HepG2 (cell line): Measurements from ENCODE around the gene EPHX1. TPM values are rescaled to one million over a fixed set of nuclear protein-coding genes. Genes with fewer than 3 reads are reported as not detected.

ENCODE experiments used
- ATAC-seq: fragments of 200-7000 bp; cut with Tn5 transposase; 3 replicates; pipeline ENCODE4 v1.9.1; 2020; ENCODE audit warnings: mild to moderate bottlenecking, moderate library complexity
- BruUV-seq: library from RNA; stranded (reverse); fragments of 400-500 nt; replicated peaks from 2 replicates; lab custom pipeline; 2021; lab: Mats Ljungman, UMichigan
- CTCF ChIA-PET: fragments of 300-600 bp; formaldehyde crosslinking; extraction: SDS; loops from one replicate; lab custom pipeline; 2021; ENCODE audit warnings: low total read pairs, inconsistent platforms, low intra/inter-chr PET ratio; lab: Yijun Ruan, JAX
- POLR2A ChIA-PET: fragments of 350-600 bp; sonication (Branson Sonifier 250); formaldehyde crosslinking; loops from one replicate; lab custom pipeline; 2020; ENCODE audit warnings: antibody characterized with exemption, inconsistent platforms; lab: Yijun Ruan, JAX
- DNase-seq: peaks from one replicate; pipeline ENCODE4 v3.0.0-alpha.2; 2015; ENCODE audit warnings: low spot score
- FAIRE-seq: peaks from 3 replicates; lab custom pipeline; 2011; peaks lifted over from hg19 to GRCh38; lab: Jason Lieb, UNC
- H2AFZ ChIP-seq: one replicate; pipeline ENCODE4 v1.6.1; 2011; ENCODE audit warnings: low read length, inconsistent platforms
- H3K27ac ChIP-seq: fragments of 300-600 bp; 3 replicates; pipeline ENCODE4 v1.8.0; 2011; ENCODE audit warnings: mixed run types, mild to moderate bottlenecking, mixed read lengths, low read length, inconsistent platforms; ENCODE audit not compliant: insufficient read depth; ENCODE audit errors: extremely low read length
- H3K27me3 ChIP-seq, 2 experiments: fragments of 200-600 bp in 1 of 2; 2 replicates in 1 of 2; 3 replicates in 1 of 2; pipeline versions ENCODE4 v1.6.0 to v1.8.0; 2011; ENCODE audit warnings: low read length in 2 of 2, mild to moderate bottlenecking in 2 of 2, moderate library complexity in 2 of 2, inconsistent platforms in 1 of 2; ENCODE audit not compliant: insufficient read depth in 2 of 2, control insufficient read depth in 1 of 2
- H3K36me3 ChIP-seq, 2 experiments: fragments of 200-600 bp in 1 of 2; replicated peaks in 1 of 2; 2 replicates in 1 of 2; 3 replicates in 1 of 2; pipeline versions ENCODE4 v1.5.1 to v1.8.0; 2011; ENCODE audit warnings: low read length in 2 of 2, inconsistent platforms in 1 of 2; ENCODE audit not compliant: insufficient read depth in 2 of 2, control insufficient read depth in 1 of 2
- H3K4me1 ChIP-seq: 2 replicates; pipeline ENCODE4 v1.5.1; 2012; ENCODE audit warnings: low read length, inconsistent platforms; ENCODE audit not compliant: insufficient read depth
- H3K4me2 ChIP-seq: 2 replicates; pipeline ENCODE4 v1.6.0; 2011; ENCODE audit warnings: low read depth, low read length, inconsistent platforms
- H3K4me3 ChIP-seq, 3 experiments: fragments of 200-600 bp in 1 of 3; sonication (generic), shearing (Covaris generic) in 1 of 3; replicated peaks in 1 of 3; 2 replicates each; pipeline ENCODE4 v1.5.1; 2011 to 2016; ENCODE audit warnings: low read length in 3 of 3, inconsistent platforms in 2 of 3, low read depth in 2 of 3, mild to moderate bottlenecking in 2 of 3, control low read depth in 1 of 3, mixed read lengths in 1 of 3; ENCODE audit not compliant: insufficient read depth in 1 of 3
- H3K79me2 ChIP-seq: one replicate; pipeline ENCODE4 v1.6.1; 2011; ENCODE audit warnings: low read length, inconsistent platforms; ENCODE audit not compliant: insufficient read depth
- H3K9ac ChIP-seq: 2 replicates; pipeline ENCODE4 v1.6.0; 2011; ENCODE audit warnings: mild to moderate bottlenecking, low read depth, low read length, inconsistent platforms; ENCODE audit not compliant: insufficient read depth
- H3K9me3 ChIP-seq: 2 replicates; pipeline ENCODE4 v1.5.1; 2012; ENCODE audit warnings: mild to moderate bottlenecking, low read length
- H4K20me1 ChIP-seq: 2 replicates; pipeline ENCODE4 v1.6.0; 2011; ENCODE audit warnings: inconsistent platforms, mild to moderate bottlenecking, low read length, moderate library complexity; ENCODE audit not compliant: insufficient read depth
- GTF3A ChIP-seq: sonication (generic); formaldehyde crosslinking; conservative IDR thresholded peaks from 2 replicates; pipeline ENCODE4 v1.4.0; 2020; ENCODE audit warnings: mild to moderate bottlenecking, missing genetic modification reagents
- ISL2 ChIP-seq: sonication (generic); formaldehyde crosslinking; IDR thresholded peaks from 2 replicates; pipeline ENCODE4 v1.5.0; 2020; ENCODE audit warnings: missing genetic modification reagents
- LBX2 ChIP-seq: sonication (generic); formaldehyde crosslinking; IDR thresholded peaks from 2 replicates; pipeline ENCODE4 v1.5.0; 2020; ENCODE audit warnings: missing genetic modification reagents, mild to moderate bottlenecking, borderline replicate concordance
- RBAK ChIP-seq: sonication (generic); formaldehyde crosslinking; IDR thresholded peaks from 2 replicates; pipeline ENCODE4 v1.5.1; 2020; ENCODE audit warnings: mild to moderate bottlenecking, missing genetic modification reagents
- SIN3A ChIP-seq: IDR thresholded peaks from 2 replicates; pipeline ENCODE4 v1.6.1; 2011; ENCODE audit warnings: low read depth, mild to moderate bottlenecking, control low read depth, low read length, borderline replicate concordance
- SOX6 ChIP-seq, 2 experiments: fragments of 450-650 bp in 1 of 2; sonication (generic) in 1 of 2; formaldehyde crosslinking in 1 of 2; IDR thresholded peaks; 2 replicates each; pipeline versions ENCODE4 v1.4.0 to v1.6.1; 2017 to 2020; ENCODE audit warnings: antibody characterized with exemption in 1 of 2, mild to moderate bottlenecking in 1 of 2, missing genetic modification reagents in 1 of 2
- STAT6 ChIP-seq: sonication (generic); formaldehyde crosslinking; IDR thresholded peaks from 2 replicates; pipeline ENCODE4 v1.4.0; 2020; ENCODE audit warnings: missing genetic modification reagents, mild to moderate bottlenecking, borderline replicate concordance
- TAF15 ChIP-seq: fragments of 200-400 bp; formaldehyde crosslinking; IDR thresholded peaks from one replicate; pipeline ENCODE4 v1.6.1; 2018; ENCODE audit warnings: mild to moderate bottlenecking, low read depth, low read length; ENCODE audit not compliant: poor library complexity, severe bottlenecking
- THAP7 ChIP-seq: sonication (generic); formaldehyde crosslinking; IDR thresholded peaks from 2 replicates; pipeline ENCODE4 v1.8.1; 2023; ENCODE audit warnings: mild to moderate bottlenecking, missing genetic modification reagents
- ZBTB26 ChIP-seq: IDR thresholded peaks from 2 replicates; pipeline ENCODE4 v1.6.1; 2016; ENCODE audit warnings: missing compliant biosample characterization, missing genetic modification reagents, borderline replicate concordance
- ZNF496 ChIP-seq: sonication (generic); formaldehyde crosslinking; IDR thresholded peaks from 2 replicates; pipeline ENCODE4 v1.8.1; 2023; ENCODE audit warnings: mild to moderate bottlenecking, moderate library complexity, missing genetic modification reagents; ENCODE audit not compliant: insufficient replicate concordance
- WGBS: methylation state at CpG from one replicate; pipeline ENCODE4 v1.1.6; 2017; ENCODE audit warnings: low lambda C conversion rate; 5-methylcytosine and 5-hydroxymethylcytosine counted together
- in situ Hi-C: cut with HindIII; loops from 2 replicates; pipeline ENCODE4 v1.10.0; 2017; ENCODE audit warnings: low pct_unique_long_range_greater_than_20kb; ENCODE audit not compliant: extremely low pct_ligation_motif_present
- intact Hi-C: fragments of 100-400 bp; cut with micrococcal nuclease; formaldehyde crosslinking; loops from one replicate; pipeline ENCODE4 v1.10.0; 2022; ENCODE audit not compliant: unreplicated experiment
- polyA plus RNA-seq, 8 experiments: library from polyadenylated mRNA; depleted of rRNA in 3 of 8; stranded (reverse) in 7 of 8; unstranded in 1 of 8; fragments of >200 nt; fragmentation: Illumina TruSeq in 4 of 8; extraction: Trizol in 4 of 8; gene quantifications; 2 replicates each; pipeline versions ENCODE4 v1.2.1 to v1.2.3, GENCODE V29; 2011 to 2016; ENCODE audit warnings: low read depth in 4 of 8, missing spikeins in 1 of 8, mixed read lengths in 1 of 8; ENCODE audit not compliant: insufficient read depth in 1 of 8
- total RNA-seq, 5 experiments: library from RNA; depleted of rRNA; stranded (reverse); fragments of >200 nt; fragmentation: Illumina TruSeq; extraction: Trizol; gene quantifications; 2 replicates each; pipeline ENCODE4 v1.2.3, GENCODE V29; 2016; ENCODE audit warnings: low read depth in 1 of 5

EPHX1 gene
- total and polyA plus RNA-seq, 2 of the 13 experiments (the other 11 are each of a cell fraction or from before 2014, with no cell fraction given), result 27.7 to 36.5 TPM

- H3K36me3 ChIP-seq, result peaks cover 15 to 77% of the 10 kb centered on the region in 2 experiments
- H3K9ac ChIP-seq, result no peak overlapping the region
- H3K27ac ChIP-seq, result no peak overlapping the region
- no peaks in the 10 kb centered on the region for H4K20me1 ChIP-seq
- no peaks in the 10 kb centered on the region for H3K79me2 ChIP-seq
- no peaks in the 10 kb centered on the region for H3K9me3 ChIP-seq
- no peak overlapping the region for H3K4me2 ChIP-seq
- CTCF ChIA-PET, result no interaction called here
- no peak for DNase-seq
- no peaks in the 10 kb centered on the region for H3K27me3 ChIP-seq
- TF ChIP-seq LBX2 (CRISPR knock-in tag), result no peak
- TF ChIP-seq TAF15, result no peak
- TF ChIP-seq ZNF496 (CRISPR knock-in tag), result no peak
- TF ChIP-seq ZBTB26 (CRISPR knock-in tag), result no peak
- H3K4me1 ChIP-seq, result peaks cover 20% of the 10 kb centered on the region
- no peak for ATAC-seq
- no peak overlapping the region for H2AFZ ChIP-seq
- H3K4me3 ChIP-seq, result no peak overlapping the region
- no TSS peak for BruUV-seq
- intact Hi-C loops, result no loop called here
- in situ Hi-C loops, result no loop called here
- POLR2A ChIA-PET, result no interaction called here
- FAIRE-seq, result no peak
- WGBS, result over 99% methylated on average over 8 of the region's 8 CpGs
These were observed 58.9 kb downstream of the EPHX1 start for GRCh38 chr1:225868631-225869330.

- no peak overlapping the region for H3K9ac ChIP-seq
- no peaks in the 10 kb centered on the region for H3K9me3 ChIP-seq
- H2AFZ ChIP-seq, result no peak overlapping the region
- 97% methylated on average over 3 of the region's 3 CpGs for WGBS
- H3K4me2 ChIP-seq, result no peak overlapping the region
- DNase-seq, result no peak
- no peak for ATAC-seq
- intact Hi-C loops, result no loop called here
- in situ Hi-C loops, result no loop called here
- peaks cover 8% of the 10 kb centered on the region; the same call in 1 of the 2 replicates for H3K4me1 ChIP-seq
- H4K20me1 ChIP-seq, result no peaks in the 10 kb centered on the region
- BruUV-seq, result no TSS peak
- H3K27me3 ChIP-seq, result no peaks in the 10 kb centered on the region
- ChIA-PET POLR2A (interaction anchor here (2.2 kb wide), 1 partner anchor 11 kb away, joined by 12 read pairs; the partner anchor contains the start of gene TMEM63A), CTCF (no interaction called here)
- H3K27ac ChIP-seq, result no peak overlapping the region
- no peak overlapping the region for H3K4me3 ChIP-seq
- H3K79me2 ChIP-seq, result no peaks in the 10 kb centered on the region
- H3K36me3 ChIP-seq, result peaks cover 19 to 79% of the 10 kb centered on the region in 2 experiments
- FAIRE-seq, result no peak
- TF ChIP-seq THAP7 (CRISPR knock-in tag) (no peak), SIN3A (no peak), GTF3A (CRISPR knock-in tag) (no peak), ISL2 (CRISPR knock-in tag) (no peak), RBAK (CRISPR knock-in tag) (no peak), STAT6 (CRISPR knock-in tag) (no peak), SOX6 (IDR thresholded peaks at IDR 0.05) (no peak), SOX6 (CRISPR knock-in tag; IDR thresholded peaks at IDR 0.05) (no peak)
These were observed 61.0 kb downstream of the EPHX1 start for GRCh38 chr1:225870911-225871310.
